AG20443 (cell line): ENCODE results near the gene SNRNP48.
A peak's percentile ranks its signal among the peaks of the same experiment; 100 is the strongest.

Experiments
- DNase-seq: peaks from one replicate; pipeline ENCODE4 v3.0.0; 2012; ENCODE audit warnings: low spot score, mixed read lengths

SNRNP48 gene, protein sequence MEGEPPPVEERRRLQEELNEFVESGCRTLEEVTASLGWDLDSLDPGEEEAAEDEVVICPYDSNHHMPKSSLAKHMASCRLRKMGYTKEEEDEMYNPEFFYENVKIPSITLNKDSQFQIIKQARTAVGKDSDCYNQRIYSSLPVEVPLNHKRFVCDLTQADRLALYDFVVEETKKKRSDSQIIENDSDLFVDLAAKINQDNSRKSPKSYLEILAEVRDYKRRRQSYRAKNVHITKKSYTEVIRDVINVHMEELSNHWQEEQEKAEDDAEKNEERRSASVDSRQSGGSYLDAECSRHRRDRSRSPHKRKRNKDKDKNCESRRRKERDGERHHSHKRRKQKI

DNA sequence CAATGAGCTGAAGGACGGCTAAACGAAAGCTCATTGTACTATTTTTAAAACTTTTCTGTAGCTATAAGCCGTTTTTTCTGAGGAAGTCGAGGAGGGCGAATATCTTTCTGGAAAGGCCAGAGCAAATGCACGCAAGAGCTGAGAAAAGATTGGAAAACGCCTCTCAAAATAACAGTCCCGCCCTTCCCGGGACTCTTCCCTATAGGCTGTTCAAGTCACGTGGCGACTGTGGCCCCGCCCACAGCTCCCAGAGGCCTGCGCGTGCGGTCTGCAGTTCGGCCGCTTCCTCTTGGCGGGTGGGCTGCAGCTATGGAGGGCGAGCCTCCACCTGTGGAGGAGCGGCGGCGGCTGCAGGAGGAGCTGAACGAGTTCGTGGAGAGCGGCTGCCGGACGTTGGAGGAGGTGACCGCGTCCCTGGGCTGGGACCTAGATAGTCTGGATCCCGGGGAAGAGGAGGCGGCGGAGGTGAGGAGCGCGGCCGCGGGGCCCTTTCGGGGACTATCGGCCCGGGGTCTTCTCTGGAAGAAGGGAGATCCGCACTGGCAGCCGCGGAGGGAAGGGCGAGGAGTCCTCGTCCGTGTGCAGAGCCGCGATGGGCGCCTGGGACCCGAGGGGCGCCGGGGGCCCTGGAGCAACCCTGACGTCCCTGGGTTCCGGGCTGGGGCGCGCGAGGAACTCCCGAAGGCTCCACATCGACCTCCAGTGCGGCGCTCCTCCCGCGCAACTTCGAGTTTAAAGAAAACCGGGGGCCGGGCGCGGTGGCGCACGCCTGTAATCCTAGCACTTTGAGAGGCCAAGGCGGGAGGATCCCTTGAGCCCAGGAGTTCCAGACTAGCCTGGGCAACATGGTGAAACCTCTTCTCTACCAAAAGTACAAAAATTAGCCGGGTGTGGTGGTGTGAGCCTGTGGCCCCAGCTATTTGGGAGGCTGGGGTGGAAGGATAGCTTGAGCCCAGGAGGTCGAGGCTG is at the start of gene SNRNP48:
SNRNP48 (plus strand) TSS at position 250 of the 969 bp plus-strand sequence; CDS start at position 310, 60 bp downstream.
- peak; percentile 96 for DNase-seq

DNA sequence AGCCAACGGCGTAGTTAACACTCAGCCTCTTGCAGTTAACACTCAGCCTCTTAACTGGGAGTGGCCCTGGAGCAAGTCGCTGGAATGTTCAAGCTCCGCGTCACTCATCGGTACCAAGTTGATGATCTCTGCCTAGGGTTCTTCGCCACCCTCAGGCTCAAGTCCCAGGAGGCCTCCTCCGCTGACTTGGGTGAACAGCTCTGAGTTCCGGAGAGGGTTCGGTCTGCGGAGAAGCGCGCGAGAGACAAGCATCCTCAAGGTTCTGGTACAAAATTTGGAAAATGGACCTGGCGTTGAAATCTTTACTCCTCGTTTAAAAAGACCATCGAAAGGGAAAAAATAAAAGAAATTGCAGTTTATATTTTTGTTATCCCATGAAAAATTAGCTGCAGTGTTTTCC is 49.4 kb upstream of the SNRNP48 start:
- DNase-seq, result no peak

DNA sequence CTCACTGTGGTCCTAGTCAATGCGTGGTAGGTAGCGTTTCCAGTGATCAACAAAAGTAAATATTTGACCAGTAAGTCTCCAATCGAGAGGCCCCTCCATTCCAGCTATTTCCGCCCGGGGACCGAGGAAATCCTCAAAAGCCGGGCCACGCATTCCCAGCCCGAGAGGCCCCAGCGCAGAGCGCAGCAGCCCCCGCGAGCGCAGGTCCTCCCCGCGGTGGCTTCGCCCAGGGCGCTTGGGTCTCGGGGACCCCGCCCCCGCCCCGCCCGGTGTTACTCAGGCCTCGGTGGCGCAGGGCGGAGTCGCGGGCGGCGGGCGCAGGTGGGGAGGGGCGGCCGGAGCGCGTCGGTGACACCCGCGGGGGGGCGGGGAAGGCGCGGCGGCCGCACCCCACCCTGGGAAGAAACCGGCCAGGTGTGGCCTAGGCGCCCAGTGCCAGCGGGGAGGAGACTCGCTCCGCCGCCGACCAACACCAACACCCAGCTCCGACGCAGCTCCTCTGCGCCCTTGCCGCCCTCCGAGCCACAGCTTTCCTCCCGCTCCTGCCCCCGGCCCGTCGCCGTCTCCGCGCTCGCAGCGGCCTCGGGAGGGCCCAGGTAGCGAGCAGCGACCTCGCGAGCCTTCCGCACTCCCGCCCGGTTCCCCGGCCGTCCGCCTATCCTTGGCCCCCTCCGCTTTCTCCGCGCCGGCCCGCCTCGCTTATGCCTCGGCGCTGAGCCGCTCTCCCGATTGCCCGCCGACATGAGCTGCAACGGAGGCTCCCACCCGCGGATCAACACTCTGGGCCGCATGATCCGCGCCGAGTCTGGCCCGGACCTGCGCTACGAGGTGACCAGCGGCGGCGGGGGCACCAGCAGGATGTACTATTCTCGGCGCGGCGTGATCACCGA is 48.6 kb upstream of the SNRNP48 start, which contains the start of gene DSP:
DSP (plus strand) TSS at position 497 of the 890 bp plus-strand sequence; CDS start at position 742, 245 bp downstream.
- DNase-seq, result peak; percentile 76

DNA sequence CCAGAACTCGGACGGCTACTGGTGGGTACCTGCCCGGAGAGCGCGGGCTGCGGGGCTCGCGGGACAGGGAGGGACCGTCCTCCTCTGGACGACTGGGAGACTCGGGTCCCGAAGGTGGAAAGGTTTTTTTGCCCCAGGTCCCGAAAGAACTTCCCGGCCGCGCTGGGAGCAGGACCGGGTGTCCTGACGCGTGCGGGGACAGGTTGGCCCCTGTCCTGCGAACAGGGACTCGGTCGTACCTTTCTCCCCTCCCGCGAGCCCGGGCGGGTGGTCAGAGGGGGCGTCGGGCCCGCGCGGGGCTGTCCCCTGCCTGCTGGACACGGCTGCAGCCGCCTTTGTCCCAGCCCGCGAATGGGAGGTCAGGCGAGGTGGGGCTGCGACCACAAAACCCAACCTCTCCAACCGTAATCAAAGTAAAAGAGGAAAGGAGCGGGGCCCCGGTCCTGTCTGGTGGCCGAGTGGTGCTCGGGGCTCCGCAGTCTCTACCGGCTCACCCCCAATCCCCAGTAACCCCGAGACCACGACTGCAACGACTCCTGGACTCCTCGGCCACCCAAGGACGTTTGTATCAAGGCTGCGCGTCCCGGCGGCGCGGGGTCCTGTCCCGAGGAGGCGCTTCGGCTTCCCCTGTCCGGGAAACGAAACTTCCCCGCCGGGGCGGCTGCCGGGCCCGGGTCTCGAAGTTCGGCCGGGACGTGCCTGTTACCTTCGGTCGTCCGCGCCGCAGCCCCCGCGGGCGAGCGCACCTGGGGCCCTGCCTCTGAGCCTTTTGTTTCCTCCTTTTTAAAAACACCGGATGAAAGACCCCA is 47.7 kb upstream of the SNRNP48 start:
- DNase-seq, result peak; percentile 55

GRCh38 chr6:7542874-7543624 is 46.9 kb upstream of the SNRNP48 start:
- peak; percentile 90 for DNase-seq

DNA sequence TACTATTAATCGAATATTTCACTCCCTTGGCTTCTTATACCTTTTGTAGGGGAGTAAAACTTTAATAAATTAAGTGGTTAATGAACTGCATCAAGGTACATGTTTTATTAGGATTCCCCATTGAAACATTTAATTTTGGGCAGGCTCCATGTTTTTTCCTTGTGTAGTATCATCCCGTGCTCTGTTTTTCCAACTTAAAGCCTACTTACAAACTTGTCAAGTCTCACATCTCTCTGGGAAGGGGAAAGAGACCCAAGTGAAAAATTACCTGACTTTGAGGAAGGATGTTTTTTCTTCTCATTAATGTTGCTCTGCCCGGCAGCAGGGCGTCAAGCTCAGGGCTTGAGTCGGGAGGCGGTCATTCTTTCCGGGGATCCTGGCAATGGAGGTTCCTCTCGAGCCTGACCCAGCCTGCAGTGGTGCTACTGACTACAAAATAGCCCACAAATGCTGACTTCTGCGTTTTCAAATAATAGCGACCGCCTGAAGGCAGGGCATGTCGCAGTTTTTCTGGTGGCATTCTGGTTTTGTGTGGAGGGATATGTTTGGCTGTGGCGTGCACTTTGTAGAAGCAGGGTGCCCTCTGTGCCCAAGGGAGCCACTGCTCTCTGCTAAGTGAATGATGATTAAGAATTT is 46.1 kb upstream of the SNRNP48 start:
- no peak for DNase-seq

DNA sequence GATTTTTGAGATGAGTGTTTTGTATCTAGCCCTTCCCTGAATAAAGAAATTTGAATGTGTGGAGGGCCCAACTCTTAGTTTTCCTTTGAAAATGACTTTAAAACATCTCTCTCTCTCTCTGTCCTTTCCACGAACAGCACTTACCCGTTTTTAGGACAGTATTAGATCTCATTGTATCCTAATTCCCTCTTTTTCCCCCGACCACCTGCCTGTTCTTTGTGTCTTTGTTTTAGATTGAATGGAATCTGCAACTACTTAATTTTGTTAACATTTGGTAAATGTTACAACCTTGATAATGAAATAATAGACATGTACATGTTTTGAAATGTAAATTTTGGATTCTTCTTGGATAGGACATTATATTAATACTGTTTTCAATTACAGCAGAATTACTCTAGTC is 45.4 kb upstream of the SNRNP48 start:
- DNase-seq, result no peak

DNA sequence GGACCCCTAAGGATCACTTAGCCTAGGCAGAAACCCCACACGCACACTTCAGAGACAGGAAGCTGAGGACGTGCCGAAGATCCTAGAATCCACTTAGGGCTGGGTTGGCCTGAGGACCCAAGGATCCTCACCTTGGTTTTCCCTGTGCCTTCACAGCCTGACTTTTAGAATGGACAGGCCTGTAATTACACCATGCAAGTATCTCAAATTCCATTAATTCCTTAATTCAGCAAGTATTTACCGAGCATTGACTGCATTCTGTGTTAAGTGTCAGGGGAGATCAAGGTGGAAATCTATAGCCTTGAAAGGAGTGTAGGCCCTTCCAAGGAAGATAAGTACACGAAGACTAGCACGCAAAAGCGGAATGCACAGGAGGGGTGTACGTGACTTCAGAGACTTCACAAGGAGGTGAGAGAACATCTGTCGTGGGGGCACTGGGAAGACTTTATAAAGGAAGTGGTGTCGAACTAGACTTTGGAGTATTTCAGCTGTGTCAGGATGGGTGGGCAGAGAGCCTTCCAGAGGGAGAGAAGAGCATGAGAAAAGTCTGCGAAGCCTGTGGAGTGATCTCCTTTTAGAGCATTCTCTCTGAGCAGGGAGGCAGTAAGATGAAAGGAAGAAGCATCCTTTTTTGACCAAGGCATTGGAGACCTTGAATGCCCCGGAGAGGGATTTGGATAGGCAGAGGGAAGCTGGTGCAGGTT is 44.5 kb upstream of the SNRNP48 start:
- DNase-seq, result no peak

DNA sequence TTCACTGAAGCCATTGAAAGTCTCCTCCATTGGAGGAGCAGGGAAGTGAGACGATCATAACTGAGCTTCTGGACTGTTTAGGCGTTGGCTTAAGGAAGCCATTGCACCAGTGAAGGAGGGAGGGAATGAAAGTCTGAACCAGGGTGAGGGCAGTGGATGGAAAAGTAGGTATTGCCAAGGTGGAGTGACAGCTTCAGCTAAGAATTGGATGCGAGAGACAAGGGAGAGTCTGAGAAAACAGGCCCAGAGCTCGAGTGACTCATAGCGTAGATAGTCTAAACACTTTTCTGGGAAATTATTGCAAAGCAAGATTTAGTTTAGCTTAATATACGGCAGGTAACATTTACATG is 44.0 kb upstream of the SNRNP48 start:
- no peak for DNase-seq

DNA sequence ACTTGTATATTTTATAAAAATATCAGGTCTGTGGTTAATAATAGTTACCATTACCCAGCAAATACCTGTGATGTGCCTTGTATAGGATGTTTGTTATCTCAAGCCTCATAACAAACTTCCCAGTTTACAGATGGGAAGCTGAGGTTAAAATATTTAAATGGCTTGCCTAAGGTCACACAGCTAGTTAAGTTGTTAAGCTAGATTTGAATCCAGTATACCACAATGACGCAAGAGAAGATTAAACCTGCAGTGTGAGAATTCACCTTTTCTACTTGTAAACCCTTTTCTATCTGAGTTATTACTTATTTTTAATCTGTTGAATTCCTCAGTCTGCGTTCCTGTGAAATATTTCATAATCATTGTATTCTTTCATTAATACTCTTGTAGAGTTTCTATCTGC is 43.6 kb upstream of the SNRNP48 start:
- no peak for DNase-seq

DNA sequence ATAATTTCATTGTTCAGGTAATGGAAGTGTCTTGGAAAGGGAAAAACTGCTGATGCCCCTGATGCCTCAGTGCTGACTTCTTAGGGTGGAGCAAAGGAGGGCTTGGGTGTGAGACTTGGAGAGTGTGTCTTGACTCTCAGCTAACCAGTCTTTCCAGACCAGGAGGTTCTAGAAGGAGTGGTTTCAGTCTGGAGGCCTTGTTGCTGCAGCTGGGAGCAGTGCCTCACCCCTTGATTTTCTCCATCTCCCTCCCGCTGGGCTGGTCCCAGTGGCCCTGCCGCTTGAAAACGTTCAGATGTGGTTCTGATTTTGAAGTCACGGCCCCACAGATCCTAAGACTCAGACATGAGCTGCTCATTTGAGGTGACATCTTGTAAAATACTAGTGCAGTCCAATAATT is 43.1 kb upstream of the SNRNP48 start:
- DNase-seq, result no peak

- no peak for DNase-seq
Observed at GRCh38 chr6:7547315-7547714, 42.7 kb upstream of the SNRNP48 start.

GRCh38 chr6:7550433-7550801 is 39.6 kb upstream of the SNRNP48 start:
- DNase-seq, result no peak

GRCh38 chr6:7554533-7555275 is 35.3 kb upstream of the SNRNP48 start:
- DNase-seq, result no peak

GRCh38 chr6:7555671-7556070 is 34.3 kb upstream of the SNRNP48 start:
- no peak for DNase-seq

DNA sequence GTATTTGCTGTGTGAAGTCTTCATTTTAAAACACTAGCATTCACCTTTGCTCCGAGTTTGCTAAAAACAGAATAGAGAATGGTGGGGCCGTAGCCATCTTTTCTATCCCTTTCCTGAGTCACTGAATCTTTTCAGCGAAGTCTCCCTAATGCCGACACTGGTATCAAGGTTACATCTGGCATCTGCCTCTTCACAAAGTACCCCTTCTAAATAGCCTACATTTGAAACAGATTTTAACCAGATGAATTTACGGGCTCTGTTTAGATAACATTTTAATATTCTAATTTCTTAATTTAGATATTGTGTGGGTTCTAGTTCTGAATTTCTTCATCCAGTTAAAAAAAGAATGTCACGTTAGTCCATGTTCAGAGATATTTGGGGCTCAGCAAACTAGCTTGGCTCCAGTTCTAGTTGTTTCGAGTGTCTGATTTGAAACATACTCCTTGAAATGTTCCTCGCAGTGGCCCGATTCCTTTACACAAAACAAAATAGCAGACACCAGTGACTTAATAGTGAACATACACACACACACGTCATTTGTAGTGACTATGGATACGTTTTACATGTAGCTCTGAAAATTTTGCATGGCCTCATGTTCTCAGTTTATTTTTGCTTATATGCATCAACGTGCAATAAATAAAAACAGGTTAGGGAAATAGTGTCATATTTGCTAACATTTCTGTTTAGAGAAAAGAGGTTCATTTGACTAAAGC is 33.4 kb upstream of the SNRNP48 start:
- no peak for DNase-seq

GRCh38 chr6:7557652-7558051 is 32.3 kb upstream of the SNRNP48 start:
- no peak for DNase-seq

- DNase-seq, result no peak
Observed at GRCh38 chr6:7558781-7559180, 31.2 kb upstream of the SNRNP48 start.
